ENCODE measurements around the gene PRDX2.
"Not testable (repeated sequence)": the region's sequence is repeated elsewhere in the genome, so short reads cannot be mapped to it uniquely, and the experiment has no call there.

- TF ChIP-seq CTCF (conservative IDR thresholded peaks at IDR 0.05; ENCODE audit: low read depth, low read length); EZH2 (IDR thresholded peaks at IDR 0.05; ENCODE audit: borderline replicate concordance, low read depth, low read length, poor library complexity, severe bottlenecking): not testable (repeated sequence)
Observed at GRCh38 chr19:12817188-12817587, 15.6 kb upstream of the PRDX2 start.

Data from A673 (cell line).